Thyroid gland (tissue), 4 donors: ENCODE results near the gene DNAH3.

Experiments used
- CTCF ChIP-seq, 6 experiments: fragments of 200-600 bp in 3 of 6; fragments of 450-650 bp in 3 of 6; sonication (generic) in 3 of 6; IDR thresholded peaks; one replicate each; pipeline ENCODE4 v1.5.1; 2016 to 2019; ENCODE audit warnings: antibody characterized with exemption in 6 of 6, mild to moderate bottlenecking in 2 of 6, inconsistent platforms in 1 of 6, moderate library complexity in 1 of 6
- POLR2A ChIP-seq, 2 donors: fragments of 450-650 bp; IDR thresholded peaks; one replicate each; pipeline ENCODE4 v1.6.1; 2017; ENCODE audit warnings: antibody characterized with exemption in 2 of 2, mild to moderate bottlenecking in 2 of 2, moderate library complexity in 1 of 2

- TF ChIP-seq CTCF (IDR thresholded peaks at IDR 0.05) (no peak), POLR2A (IDR thresholded peaks at IDR 0.05) (no peak)
These were observed 16.7 kb upstream of the DNAH3 start for GRCh38 chr16:21167360-21167759.
